NCI-H2227 (cell line): ENCODE results near the gene PSD4.

Experiments used
- DNase-seq: peaks from one replicate; lab custom pipeline; 2025; ENCODE audit not compliant: unreplicated experiment; lab: John Stamatoyannopoulos, UW

PSD4 gene

GRCh38 chr2:113183264-113183663 lies 9.5 kb downstream of the PSD4 start:
- DNase-seq, result no peak

- peak; percentile 67 for DNase-seq
Observed at GRCh38 chr2:113183703-113184102, 9.9 kb downstream of the PSD4 start.

GRCh38 chr2:113184531-113185230 lies 10.9 kb downstream of the PSD4 start:
- no peak for DNase-seq

- no peak for DNase-seq
Observed at GRCh38 chr2:113185664-113186432, 12.1 kb downstream of the PSD4 start.

GRCh38 chr2:113186433-113186796 lies 12.6 kb downstream of the PSD4 start:
- no peak for DNase-seq

GRCh38 chr2:113187771-113188170 lies 14.0 kb downstream of the PSD4 start:
- DNase-seq, result no peak

GRCh38 chr2:113190871-113191270 lies 17.1 kb downstream of the PSD4 start:
- no peak for DNase-seq

GRCh38 chr2:113192459-113193100 lies 18.8 kb downstream of the PSD4 start:
- DNase-seq, result no peak

GRCh38 chr2:113195923-113196501 lies 22.2 kb downstream of the PSD4 start:
- DNase-seq, result no peak

- no peak for DNase-seq
Observed at GRCh38 chr2:113196839-113197238, 23.1 kb downstream of the PSD4 start.

- no peak for DNase-seq
Observed at GRCh38 chr2:113197347-113198047, 23.7 kb downstream of the PSD4 start.

- no peak for DNase-seq
Observed at GRCh38 chr2:113198048-113198789, 24.4 kb downstream of the PSD4 start.

- peak; percentile 93 for DNase-seq
Observed at GRCh38 chr2:113198790-113199612, 25.2 kb downstream of the PSD4 start.

GRCh38 chr2:113200236-113200635 lies 26.5 kb downstream of the PSD4 start:
- no peak for DNase-seq

GRCh38 chr2:113200736-113201490 lies 27.1 kb downstream of the PSD4 start:
- DNase-seq, result no peak

- no peak for DNase-seq
Observed at GRCh38 chr2:113201496-113202304, 27.9 kb downstream of the PSD4 start.

- no peak for DNase-seq
Observed at GRCh38 chr2:113202305-113203216, 28.8 kb downstream of the PSD4 start.
